ENCODE results near the gene TPRA1. TPM values are rescaled to one million over a fixed set of nuclear protein-coding genes. Genes with fewer than 3 reads are reported as not detected.
A peak's percentile ranks its signal among the peaks of the same experiment; 100 is the strongest.

Gene TPRA1
- total RNA-seq, 2 experiments from 2014 or later = 7.5 to 7.8 TPM

- Histone ChIP-seq H3K9me3 (ENCODE audit: control insufficient read depth in 1 of 2, insufficient read depth in 1 of 2, low read length in 2 of 2) (no peaks in the 10 kb centered on the region), H3K4me3 (ENCODE audit: low read length) (no peak overlapping the region), H3K27ac (ENCODE audit: low read depth in 1 of 2, low read length in 2 of 2) (no peak overlapping the region), H3K36me3 (ENCODE audit: insufficient read depth, low read length) (peaks cover 19% of the 10 kb centered on the region), H3K4me1 (ENCODE audit: insufficient read depth, low read length) (peaks cover 22% of the 10 kb centered on the region), H3K27me3 (ENCODE audit: control insufficient read depth in 1 of 2, insufficient read depth in 2 of 2, low read length in 2 of 2) (no peaks in the 10 kb centered on the region)
- Mint-ChIP-seq H3K27me3 (no peaks in the 10 kb centered on the region), H3K9me3 (no peaks in the 10 kb centered on the region), H3K4me1 (ENCODE audit: low read depth) (peaks cover 28% of the 10 kb centered on the region), H3K36me3 (ENCODE audit: low read depth) (peaks cover 14% of the 10 kb centered on the region), H3K27ac (no peak overlapping the region), H3K4me3 (no peak overlapping the region)
- ATAC-seq (ENCODE audit: poor library complexity) = no peak
- DNase-seq = no peak
- no peak for TF ChIP-seq CTCF (IDR thresholded peaks at IDR 0.05)
- intact Hi-C loops (cut with DNase I, micrococcal nuclease) = loop anchor here (5.0 kb wide), 3 partner anchors 49 to 1029 kb away; partner anchors contain the start of genes PODXL2 (in 1 of the 2) and SEC61A1 (in 1 of the 2)
- CTCF ChIA-PET = interaction anchor here (1.3 kb wide), 1 partner anchor 30 kb away, joined by 3 read pairs; no protein-coding TSS in a partner anchor
- POLR2A ChIA-PET = no interaction called here
These were observed 12.4 kb downstream of the TPRA1 start for GRCh38 chr3:127578168-127578567.

- peaks cover 26% of the 10 kb centered on the region for H3K36me3 ChIP-seq (ENCODE audit: insufficient read depth, low read length)
- peaks cover 22% of the 10 kb centered on the region for H3K4me1 ChIP-seq (ENCODE audit: insufficient read depth, low read length)
- Mint-ChIP-seq H3K27ac (no peak overlapping the region), H3K4me3 (no peak overlapping the region), H3K9me3 (no peaks in the 10 kb centered on the region), H3K4me1 (ENCODE audit: low read depth) (peaks cover 28% of the 10 kb centered on the region), H3K36me3 (ENCODE audit: low read depth) (peaks cover 14% of the 10 kb centered on the region), H3K27me3 (no peaks in the 10 kb centered on the region)
- ChIA-PET CTCF (interaction anchor here (1.3 kb wide), 1 partner anchor 29 kb away, joined by 3 read pairs; no protein-coding TSS in a partner anchor), POLR2A (no interaction called here)
- ATAC-seq (ENCODE audit: poor library complexity) (no peak), DNase-seq (no peak)
- H3K27ac ChIP-seq (ENCODE audit: low read depth in 1 of 2, low read length in 2 of 2) = no peak overlapping the region
- no peak overlapping the region for H3K4me3 ChIP-seq (ENCODE audit: low read length)
- H3K9me3 ChIP-seq (ENCODE audit: control insufficient read depth in 1 of 2, insufficient read depth in 1 of 2, low read length in 2 of 2) = no peaks in the 10 kb centered on the region
- intact Hi-C loops (cut with DNase I, micrococcal nuclease) = loop anchor here (5.0 kb wide), 3 partner anchors 50 to 1030 kb away; partner anchors contain the start of genes PODXL2 (in 1 of the 2) and SEC61A1 (in 1 of the 2)
- H3K27me3 ChIP-seq (ENCODE audit: control insufficient read depth in 1 of 2, insufficient read depth in 2 of 2, low read length in 2 of 2) = no peaks in the 10 kb centered on the region
- TF ChIP-seq CTCF (IDR thresholded peaks at IDR 0.05) = no peak
These were observed 13.1 kb downstream of the TPRA1 start for GRCh38 chr3:127577448-127577847.

- Mint-ChIP-seq H3K4me1 (ENCODE audit: low read depth) (peaks cover 19% of the 10 kb centered on the region), H3K9me3 (no peaks in the 10 kb centered on the region), H3K27me3 (no peaks in the 10 kb centered on the region), H3K36me3 (ENCODE audit: low read depth) (peaks cover 27% of the 10 kb centered on the region), H3K27ac (peak overlapping the region; percentile 46), H3K4me3 (peak overlapping the region; percentile 30)
- Histone ChIP-seq H3K36me3 (ENCODE audit: insufficient read depth, low read length) (peaks cover 43% of the 10 kb centered on the region), H3K4me1 (ENCODE audit: insufficient read depth, low read length) (peaks cover 13% of the 10 kb centered on the region), H3K9me3 (ENCODE audit: control insufficient read depth in 1 of 2, insufficient read depth in 1 of 2, low read length in 2 of 2) (no peaks in the 10 kb centered on the region), H3K4me3 (ENCODE audit: low read length) (no peak overlapping the region), H3K27me3 (ENCODE audit: control insufficient read depth in 1 of 2, insufficient read depth in 2 of 2, low read length in 2 of 2) (no peaks in the 10 kb centered on the region), H3K27ac (ENCODE audit: low read depth in 1 of 2, low read length in 2 of 2) (no peak overlapping the region)
- peak; percentile 98 for ATAC-seq (ENCODE audit: poor library complexity)
- peak; percentile 75 to 93 (median 85) for DNase-seq
- peak; percentile 90 for TF ChIP-seq CTCF (IDR thresholded peaks at IDR 0.05)
- CTCF ChIA-PET = interaction anchor here (0.6 to 1.7 kb wide), 31 partner anchors 8 to 869 kb away, joined by 3 to 21 read pairs (median 4); partner anchors contain the start of genes MCM2, PLXNA1, PODXL2 and TPRA1
- intact Hi-C loops (cut with DNase I, micrococcal nuclease) = loop anchor here (1.0 to 5.0 kb wide), 6 partner anchors 15 to 1032 kb away; partner anchors contain the start of genes PODXL2 (in 1 of the 2), SEC61A1 (in 1 of the 2) and TPRA1 (in 1 of the 2)
- POLR2A ChIA-PET = interaction anchor here (0.6 to 2.4 kb wide), 5 partner anchors 15 to 121 kb away, joined by 3 to 16 read pairs (median 6); partner anchors contain the start of genes ABTB1, MCM2 and TPRA1
These were observed 15.4 kb downstream of the TPRA1 start for GRCh38 chr3:127574880-127575878.

Data from CD4-positive, alpha-beta T cell (primary cell).